Stimulated activated CD4-positive, alpha-beta T cell treated with anti-CD3 and anti-CD28 coated beads, Interleukin-4, amount 100 ng/mL, for 48 hours (primary cell): ENCODE data around the gene SHMT1.
"Not testable (repeated sequence)": the region's sequence is repeated elsewhere in the genome, so short reads cannot be mapped to it uniquely, and the experiment has no call there.

Experiments used
- DNase-seq, 2 donors: peaks; one replicate each; pipeline ENCODE4 v3.0.0-alpha.2; 2020; ENCODE audit warnings: low read depth in 2 of 2

SHMT1 gene

DNA sequence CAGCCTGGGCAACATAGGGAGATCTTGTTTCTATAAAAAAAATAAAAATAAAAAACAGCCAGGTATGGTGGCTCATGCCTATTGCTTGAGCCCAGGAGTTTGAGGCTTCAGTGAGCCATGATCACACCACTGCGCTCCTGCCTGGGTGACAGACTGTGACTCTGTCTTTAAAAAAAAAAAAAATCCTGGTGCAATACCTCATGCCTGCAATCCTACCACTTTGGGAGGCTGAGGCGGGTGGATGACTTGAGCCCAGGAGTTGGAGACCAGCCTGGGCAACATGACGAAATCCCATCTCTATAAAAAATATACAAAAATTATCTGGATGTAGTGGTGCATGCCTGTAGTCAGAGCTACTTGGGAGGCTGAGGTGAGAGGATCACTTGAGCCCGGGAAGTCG lies 15.3 kb upstream of the SHMT1 start:
- not testable (repeated sequence) for DNase-seq

GRCh38 chr17:18378205-18378505 lies 14.8 kb upstream of the SHMT1 start:
- DNase-seq: no peak

- DNase-seq: no peak
Observed at GRCh38 chr17:18377437-18378204, 14.3 kb upstream of the SHMT1 start, which contains the start of gene EVPLL. Gene EVPLL, plus strand, starts transcription at chr17:18377778. Its CDS starts 3,160 bp downstream, at chr17:18380938.

DNA sequence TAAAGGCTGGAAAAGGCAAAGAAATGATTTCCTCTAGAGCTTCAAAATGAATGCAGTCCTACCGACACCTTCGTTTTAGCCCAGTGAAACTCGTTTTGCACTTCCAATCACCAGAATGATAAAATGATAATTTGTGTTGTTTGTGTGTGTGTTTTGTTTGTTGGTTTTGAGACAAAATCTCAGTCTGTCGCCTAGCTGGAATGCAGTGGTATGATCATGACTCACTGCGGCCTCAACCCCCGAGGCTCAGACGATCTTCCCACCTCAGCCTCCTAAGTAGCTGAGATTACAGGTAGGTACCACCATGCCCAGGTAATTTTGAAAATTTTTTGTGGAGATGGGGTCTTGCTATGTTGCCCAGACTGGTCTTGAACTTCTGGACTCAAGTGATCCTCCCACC lies 10.9 kb upstream of the SHMT1 start:
- no peak for DNase-seq

DNA sequence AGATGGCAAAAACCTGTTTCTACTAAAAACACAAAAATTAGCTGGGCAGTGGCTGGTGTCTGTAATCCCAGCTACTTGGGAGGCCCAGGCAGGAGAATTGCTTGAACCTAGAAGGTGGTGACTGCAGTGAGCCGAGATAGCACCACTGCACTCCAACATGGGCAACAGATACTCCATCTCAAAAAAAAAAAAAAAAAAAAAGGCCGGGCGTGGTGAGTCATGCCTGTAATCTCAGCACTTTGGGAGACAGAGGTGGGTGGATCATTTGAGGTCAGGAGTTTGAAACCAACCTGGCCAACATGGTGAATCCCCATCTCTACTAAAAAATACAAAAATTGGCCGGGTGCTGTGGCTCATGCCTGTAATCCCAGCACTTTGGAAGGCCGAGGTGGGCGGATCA lies 9.8 kb upstream of the SHMT1 start:
- DNase-seq: not testable (repeated sequence)

- DNase-seq: no peak
Observed at GRCh38 chr17:18371455-18371854, 8.1 kb upstream of the SHMT1 start.

GRCh38 chr17:18370761-18371160 lies 7.4 kb upstream of the SHMT1 start:
- no peak for DNase-seq

DNA sequence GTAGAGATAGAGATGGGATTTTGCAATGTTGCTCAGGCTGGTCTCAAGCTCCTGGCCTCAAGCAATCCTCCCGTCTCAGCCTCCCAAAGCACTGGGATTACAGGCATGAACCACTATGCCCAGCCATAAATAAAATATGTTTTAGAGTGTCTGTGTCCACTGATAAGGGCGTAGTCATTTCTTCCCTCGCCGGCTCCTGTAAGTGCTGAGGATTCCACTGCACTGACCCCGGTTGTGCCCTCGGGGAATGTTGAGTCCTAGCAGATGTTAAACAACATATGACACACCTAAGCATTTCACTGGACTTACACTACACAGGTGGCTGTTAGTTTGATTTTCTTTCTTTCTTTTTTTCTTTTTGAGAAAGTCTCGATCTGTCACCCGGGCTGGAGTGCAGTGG lies 5.6 kb upstream of the SHMT1 start:
- no peak for DNase-seq

- DNase-seq: no peak
Observed at GRCh38 chr17:18364166-18364565, 816 bp upstream of the SHMT1 start.

GRCh38 chr17:18362698-18363100 lies 651 bp downstream of the SHMT1 start:
- DNase-seq: no peak

- DNase-seq: no peak
Observed at GRCh38 chr17:18361837-18362697, 1.3 kb downstream of the SHMT1 start.

DNA sequence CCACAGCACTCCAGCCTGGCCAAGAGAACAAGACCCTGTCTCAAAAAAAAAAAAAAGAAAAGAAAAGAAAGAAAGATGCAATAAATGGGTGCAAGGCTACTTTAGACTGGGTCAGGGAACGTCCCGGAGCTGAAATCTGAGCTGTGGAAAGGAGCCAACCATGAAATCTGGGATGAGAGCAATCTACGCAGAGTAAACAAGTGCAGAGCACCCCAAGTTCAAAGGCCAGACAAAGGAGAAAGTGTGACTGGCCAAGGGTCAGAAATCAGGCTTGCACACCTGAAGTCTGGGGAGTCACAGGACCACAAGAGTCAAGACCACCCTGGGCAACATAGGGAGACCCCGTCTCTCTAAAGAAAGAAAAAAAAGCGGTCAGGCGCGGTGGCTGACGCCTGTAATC lies 2.8 kb downstream of the SHMT1 start:
- DNase-seq: no peak

- no peak for DNase-seq
Observed at GRCh38 chr17:18356624-18357023, 6.7 kb downstream of the SHMT1 start.

DNA sequence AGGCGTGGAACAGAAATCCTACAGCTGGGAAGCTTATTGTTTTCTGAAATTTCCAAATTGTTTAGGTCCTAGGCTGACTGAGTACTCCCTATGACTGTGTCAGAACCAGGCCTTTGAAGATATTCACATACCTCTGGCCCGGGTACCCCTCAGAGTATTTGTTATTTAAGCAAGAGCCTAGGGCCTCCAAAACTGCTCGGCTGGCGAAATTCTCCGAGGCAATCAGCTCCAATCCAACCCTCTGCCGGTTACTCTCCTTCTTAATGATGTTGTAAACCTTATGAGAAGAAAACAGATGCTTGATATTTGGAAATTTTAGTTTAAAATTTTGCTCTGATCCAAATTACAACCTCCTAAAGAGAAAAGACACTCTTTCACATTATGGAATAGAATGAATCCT lies 9.8 kb downstream of the SHMT1 start:
- no peak for DNase-seq

DNA sequence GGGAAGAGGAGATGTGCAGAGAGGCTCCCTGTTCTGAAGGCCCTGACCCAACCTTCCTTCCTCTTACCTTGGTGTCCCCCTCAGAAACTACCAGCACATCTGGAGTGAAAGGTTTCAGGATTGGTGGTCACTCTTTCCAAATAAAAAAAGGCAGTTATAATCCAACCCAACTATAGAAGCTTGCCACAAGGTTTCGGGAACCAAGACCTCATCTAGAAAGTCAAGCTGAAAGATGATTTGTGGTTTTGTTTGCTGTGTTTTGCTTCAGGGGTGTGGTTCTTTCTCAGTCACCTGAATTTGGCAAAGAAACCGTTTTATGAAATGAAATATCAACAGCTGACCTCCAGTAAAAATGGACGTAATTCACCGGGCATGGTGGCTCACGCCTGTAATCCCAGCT lies 19.3 kb downstream of the SHMT1 start:
- no peak for DNase-seq

- DNase-seq: no peak
Observed at GRCh38 chr17:18339933-18340332, 23.4 kb downstream of the SHMT1 start.

GRCh38 chr17:18338158-18338557 lies 25.2 kb downstream of the SHMT1 start:
- not testable (repeated sequence) for DNase-seq

DNA sequence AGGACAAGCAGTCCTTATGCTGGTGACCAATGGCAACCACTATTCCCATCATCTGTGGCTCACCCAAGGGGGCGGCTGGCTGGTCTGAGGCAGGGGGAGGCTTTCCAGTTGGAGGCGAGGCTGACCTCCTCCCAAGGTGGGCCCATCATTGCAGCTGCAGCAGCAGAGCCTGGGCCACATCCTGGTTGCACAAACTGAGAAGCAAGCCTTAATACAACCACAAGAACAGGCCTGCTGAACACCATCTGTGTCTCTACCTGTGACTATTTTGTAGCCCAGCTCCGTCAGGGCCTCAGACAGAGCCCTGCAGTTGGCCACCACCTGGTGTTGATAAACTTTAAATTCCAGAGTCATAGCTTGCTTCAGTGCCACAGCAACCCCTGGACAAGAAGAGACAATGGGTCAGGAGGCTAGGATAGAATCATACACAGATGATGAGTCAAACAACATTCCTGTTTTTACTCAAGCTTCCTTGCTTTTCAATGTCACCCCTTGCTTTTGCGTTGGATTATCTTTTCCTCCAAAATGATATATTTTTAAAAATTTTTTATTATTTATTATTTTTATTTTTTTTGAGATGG lies 30.4 kb downstream of the SHMT1 start:
- no peak for DNase-seq

GRCh38 chr17:18331879-18332278 lies 31.5 kb downstream of the SHMT1 start:
- DNase-seq: no peak

DNA sequence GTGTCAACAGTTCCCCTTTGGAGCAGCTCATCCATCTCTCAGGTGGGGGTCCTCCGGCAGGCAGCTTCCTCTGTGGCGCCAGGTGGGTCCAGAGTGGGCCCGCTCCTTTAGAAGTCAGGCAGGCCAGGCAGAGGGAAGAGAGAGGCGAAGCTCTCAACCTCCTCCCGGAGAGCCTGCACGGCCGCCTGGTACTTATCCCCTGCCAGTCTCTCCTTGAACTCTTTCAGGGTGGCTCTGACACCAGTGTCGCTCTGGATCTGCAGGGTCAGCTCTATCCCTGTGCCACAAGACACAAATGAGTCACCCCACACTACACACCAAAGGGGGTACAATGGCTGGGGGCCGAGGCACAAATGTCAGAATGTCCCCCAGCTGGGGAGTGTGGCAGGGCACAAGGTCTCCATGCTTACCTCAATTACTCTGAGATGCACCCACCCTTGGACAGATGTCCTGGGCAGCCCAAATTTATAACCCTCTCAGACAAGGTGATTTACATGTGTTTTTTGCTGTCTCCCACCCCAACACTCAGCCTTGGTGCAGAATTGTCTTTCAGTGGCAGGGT lies 34.6 kb downstream of the SHMT1 start:
- no peak for DNase-seq

GRCh38 chr17:18327556-18327955 lies 35.8 kb downstream of the SHMT1 start:
- DNase-seq: no peak

DNA sequence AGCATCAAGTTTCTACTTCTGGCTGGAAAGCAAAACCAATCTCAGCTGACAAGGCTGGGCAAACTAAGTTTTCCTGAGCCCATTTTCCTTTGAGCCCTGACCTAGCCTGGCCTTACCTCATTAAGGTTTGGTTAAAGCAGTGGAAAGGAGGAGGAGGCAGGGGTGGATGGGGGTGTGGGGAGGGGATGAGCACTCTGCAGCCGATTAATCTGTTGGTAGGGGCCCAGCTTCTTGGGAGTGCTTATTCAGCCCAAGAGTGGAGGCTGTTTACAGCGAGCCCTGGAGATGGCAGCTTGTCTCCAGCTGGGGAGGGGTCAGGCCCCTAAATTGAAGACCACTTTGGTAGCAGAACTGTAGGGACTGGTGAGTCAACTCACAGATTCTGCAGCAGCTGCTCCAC lies 36.3 kb downstream of the SHMT1 start:
- DNase-seq: no peak

DNA sequence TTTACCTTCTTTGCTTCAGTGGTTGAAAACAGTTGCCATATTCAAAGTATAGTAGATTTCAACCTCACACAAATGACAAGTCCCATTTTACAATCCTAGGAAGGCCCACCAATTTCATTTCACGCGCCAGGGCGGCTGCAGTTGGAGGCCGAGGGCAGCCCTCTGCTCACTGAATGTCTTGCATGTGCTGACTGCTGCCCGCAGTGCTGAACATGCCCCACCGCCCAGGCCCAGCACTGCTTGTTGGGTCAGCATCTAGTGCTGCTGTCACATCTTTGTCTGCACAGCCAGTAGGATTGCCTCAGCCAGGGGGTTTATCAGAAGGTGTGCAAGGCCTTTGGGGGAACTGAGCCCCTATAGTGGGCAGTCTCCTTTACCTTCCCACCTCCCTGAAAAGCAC lies 36.8 kb downstream of the SHMT1 start:
- DNase-seq: no peak
